Endometrial microvascular endothelial cells (primary cell): ENCODE data around the gene SLAMF7. TPM values are rescaled to one million over a fixed set of nuclear protein-coding genes. Genes with fewer than 3 reads are reported as not detected.

Experiments used
- in situ Hi-C: cut with HindIII; loops from 2 replicates; pipeline ENCODE4 v1.10.0; 2017; ENCODE audit warnings: low sequenced_read_pairs, low pct_unique_long_range_greater_than_20kb; ENCODE audit errors: inconsistent ontology term
- total RNA-seq: library from RNA; depleted of rRNA; stranded (reverse); fragments of >200 nt; gene quantifications from one replicate; pipeline ENCODE4 v1.2.3, GENCODE V29; 2015; ENCODE audit errors: inconsistent ontology term

SLAMF7 gene
- total RNA-seq, 1 donor from 2014 or later = not detected

DNA sequence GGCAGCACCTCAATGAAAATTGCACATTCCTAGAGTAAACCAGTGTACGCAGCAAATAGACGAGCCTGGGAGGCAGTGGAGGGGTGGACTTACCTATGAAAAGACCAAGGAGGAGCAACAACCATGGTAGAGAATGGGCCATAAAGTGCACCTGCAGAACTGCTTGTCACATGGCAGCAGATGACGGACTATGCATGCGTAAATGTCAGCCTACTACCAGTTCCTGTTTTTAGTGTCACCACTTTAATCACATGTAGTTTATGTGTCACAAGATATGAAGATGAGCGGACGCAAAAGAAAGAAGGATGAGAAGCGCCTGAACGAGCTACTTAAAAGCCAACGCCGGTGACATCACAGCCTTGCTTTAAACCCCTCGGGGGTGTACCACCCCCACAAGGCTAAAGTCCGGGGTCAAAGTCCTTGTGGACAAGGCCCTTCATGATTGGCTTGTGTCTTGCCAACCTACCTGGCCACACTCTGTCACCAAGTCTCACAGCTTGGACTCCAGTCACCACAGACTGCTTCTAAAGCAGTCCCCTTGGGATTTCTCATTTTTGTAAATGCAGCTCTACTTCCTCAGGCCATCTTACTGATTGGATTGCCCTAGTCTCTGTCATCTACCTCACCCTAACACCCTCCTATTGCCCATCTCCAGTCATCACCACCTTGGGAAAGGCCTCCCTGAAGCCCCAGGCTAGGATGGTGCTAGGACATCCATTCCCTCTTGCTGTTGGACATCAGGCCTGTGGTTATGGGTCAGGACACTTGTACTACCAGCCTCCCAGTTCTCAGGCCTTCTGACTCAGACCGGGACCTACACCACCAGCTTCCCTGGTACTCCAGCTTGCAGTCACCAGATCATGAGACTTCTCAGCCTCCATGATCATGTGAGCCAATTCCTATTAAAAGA is 50.9 kb downstream of the SLAMF7 start:
- in situ Hi-C loops = no loop called here

DNA sequence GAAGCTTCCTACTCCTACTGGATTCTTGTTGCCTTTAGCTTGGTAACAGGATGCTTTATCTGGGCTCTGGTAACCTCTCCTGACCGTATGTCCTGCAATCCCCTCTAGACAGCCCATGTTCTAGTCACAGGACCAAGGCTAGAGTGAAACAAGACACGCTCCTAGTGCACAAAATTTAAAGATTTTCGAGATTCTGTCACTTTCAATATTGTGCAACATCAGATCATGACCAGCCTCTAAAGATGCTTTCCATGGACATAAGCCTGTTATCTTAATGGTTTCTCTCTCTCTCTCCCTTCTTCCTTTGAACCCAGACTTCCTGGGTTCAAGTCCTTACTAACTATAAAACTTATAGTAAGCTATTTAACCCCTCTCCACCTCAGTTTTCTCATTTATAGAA is 55.3 kb downstream of the SLAMF7 start:
- in situ Hi-C loops = no loop called here

DNA sequence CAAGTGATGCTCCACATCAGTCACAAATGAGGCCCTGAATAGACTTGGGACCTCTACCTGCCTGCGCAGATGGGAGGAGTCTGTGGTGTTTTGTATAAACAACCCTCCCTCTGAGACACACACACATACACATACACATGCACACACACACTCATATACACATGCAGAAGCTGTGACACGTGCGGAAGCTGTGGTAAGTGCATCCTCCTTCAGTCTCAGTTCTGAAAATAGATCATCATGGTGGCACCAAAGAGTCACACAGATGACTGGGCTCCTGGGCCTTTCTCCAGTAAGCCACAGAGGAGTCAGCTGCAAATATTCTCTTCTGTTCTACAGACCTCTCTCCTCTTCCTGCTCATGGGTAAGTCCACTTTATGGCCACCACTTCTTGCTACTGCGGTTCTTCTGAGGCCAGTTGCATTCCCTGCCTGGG is 56.9 kb downstream of the SLAMF7 start, which contains the start of gene LY9:
Gene LY9, plus strand, starts transcription at position 224 of the 433 bp plus-strand sequence. Its CDS starts 14 bp downstream, at position 238.
- in situ Hi-C loops = no loop called here

DNA sequence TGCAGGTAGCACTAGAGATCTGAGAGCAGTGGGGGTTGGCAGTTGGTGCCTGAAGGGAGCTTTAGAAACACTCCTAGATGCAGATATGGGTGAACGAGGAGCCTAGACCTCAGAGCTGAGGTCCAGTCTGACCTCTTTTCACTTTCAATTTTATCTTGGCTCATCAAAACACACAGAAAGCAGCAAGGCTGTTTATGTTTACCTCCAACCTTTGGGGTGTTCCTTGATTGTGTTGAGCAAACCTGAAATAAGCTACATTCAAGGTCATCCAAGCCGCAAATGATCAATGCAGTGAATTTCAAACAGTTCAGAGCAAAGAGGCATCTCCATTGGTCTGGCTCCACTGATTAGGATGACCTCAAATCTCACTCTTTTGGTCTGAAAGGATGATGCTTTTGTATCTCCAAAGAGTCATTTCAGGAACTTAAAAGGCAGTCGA is 58.2 kb downstream of the SLAMF7 start:
- in situ Hi-C loops = no loop called here

DNA sequence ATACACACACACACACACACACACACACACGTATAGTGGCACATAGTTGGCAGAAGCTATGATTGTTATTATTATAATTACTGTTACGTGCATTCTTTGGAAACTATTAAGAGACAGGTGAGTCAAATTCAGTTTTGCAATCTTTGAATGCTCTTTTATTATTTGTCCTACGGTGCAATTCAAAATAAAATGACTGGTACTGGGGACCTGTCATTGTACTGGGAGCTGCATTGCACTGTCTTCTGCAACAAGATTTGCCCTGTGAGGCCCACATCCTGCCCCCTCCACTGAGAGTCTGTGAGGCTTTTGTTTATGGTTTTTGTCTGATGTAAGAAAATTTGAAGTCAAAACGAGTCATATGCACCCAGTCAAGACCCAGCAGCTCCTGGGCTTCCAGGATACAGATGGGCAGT is 58.8 kb downstream of the SLAMF7 start:
- in situ Hi-C loops = no loop called here

DNA sequence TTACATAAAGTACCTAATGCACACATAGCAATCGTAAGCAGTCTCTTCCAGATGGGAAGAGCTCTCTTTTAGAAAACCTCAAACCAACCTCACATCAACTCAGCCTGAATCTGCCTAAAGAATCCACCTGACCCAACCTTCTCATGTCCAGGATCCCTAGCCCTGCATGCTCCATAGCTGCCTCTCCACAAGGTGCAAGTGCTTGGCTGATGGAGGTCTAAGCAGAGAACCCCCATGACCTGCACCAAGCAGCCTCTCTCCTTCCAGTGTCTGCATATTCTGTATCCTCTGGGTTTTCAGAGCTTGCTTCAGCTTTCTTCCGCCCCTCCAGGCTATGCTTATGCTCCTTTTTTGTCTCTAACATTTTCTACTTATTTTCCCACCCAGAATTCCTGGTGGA is 59.4 kb downstream of the SLAMF7 start:
- in situ Hi-C loops = no loop called here

DNA sequence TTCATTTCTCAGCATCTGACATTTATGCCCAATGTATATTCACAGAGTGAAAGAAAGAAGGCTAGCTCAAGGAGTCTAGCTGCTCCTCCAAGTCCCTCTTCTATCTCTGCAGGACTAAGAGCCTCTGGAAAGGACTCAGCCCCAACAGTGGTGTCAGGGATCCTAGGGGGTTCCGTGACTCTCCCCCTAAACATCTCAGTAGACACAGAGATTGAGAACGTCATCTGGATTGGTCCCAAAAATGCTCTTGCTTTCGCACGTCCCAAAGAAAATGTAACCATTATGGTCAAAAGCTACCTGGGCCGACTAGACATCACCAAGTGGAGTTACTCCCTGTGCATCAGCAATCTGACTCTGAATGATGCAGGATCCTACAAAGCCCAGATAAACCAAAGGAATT is 60.6 kb downstream of the SLAMF7 start:
- in situ Hi-C loops = no loop called here

DNA sequence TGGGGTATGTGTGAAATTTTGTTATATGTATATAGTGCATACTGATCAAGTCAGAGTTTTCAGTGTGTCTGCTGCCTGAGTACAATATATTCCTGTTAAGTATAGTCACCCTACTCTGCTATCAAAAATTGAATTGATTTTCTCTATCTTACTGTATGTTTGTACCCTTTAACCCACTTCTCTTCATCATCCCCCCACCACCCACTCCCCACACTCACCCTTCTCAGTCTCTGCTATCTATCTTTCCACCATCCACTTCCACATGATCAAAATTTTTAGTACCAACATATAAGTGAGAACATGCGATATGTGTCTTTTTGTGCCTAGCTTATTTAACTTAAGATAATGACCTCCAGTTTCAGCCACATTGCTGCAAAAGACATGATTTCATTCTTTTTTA is 61.1 kb downstream of the SLAMF7 start:
- in situ Hi-C loops = no loop called here

DNA sequence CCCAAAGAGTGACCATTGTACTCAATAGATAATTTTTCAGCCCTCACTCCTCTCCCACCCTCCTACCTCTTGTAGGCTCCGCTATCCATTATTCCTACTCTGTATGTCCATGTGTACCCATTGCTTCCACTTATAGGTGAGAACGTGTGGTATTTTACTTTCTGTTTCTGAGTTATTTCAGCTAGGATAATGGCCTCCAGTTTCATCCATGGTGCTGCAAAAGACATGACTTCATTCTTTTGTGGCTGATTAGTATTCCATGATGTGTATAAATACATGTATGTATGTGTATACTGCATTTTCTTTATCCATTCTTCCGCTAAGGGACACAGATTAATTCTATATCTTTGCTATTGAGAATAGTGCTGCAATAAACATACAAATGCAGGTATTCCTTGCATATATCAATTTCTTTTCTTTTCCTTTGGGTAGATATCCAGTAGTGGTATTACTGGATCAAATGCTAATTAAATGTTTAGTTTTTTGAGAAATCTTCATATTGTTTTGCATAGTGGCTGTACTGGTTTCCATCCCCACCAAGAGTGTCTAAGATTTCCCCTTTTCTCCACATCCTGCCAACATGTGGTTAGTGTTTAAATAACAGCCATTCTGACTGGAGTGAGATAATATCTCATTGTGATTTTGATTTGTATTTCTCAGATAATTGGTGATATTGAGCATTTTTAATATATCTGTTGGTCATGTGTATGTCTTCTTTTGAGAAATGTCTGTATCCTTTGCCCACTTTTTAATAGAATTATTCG is 61.8 kb downstream of the SLAMF7 start:
- in situ Hi-C loops = no loop called here

DNA sequence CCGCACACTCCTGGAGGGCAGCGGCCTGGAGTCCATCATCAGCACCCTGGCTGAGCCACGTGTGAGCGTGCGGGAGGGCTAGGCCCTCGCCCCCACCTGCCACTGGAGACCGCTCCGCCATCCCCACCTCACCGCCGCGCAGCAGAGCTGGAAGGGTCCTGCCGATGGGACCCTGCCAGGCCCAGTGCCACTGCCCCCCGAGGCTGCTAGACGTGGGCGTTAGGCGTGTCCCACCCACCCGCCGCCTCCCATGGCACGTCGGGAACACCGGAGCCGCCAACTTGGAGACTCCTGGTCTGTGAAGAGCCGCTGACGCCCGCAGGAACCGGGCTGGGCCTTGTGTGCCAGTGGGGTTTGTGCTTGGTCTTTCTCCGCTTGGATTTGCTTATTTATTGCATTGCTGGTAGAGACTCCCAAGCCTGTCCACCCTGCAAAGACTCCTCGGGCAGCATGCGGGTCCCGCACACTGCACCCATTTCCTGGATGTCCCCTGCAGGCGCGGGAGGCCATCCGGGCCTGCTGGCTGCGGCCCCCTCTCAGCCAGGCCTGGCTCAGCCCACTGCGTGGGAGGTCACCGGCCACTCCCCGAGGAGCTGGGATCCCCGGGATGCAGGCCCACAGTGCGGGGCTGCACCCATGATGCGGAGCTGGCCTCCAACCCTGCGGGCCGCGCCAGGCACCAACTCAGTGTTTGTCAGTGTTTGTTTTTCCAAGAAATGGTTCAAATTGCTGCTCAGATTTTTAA is 63.0 kb downstream of the SLAMF7 start:
- in situ Hi-C loops = no loop called here

Other genes starting within 250 kb of the SLAMF7 start
- gene SLAMF6, start 216.0 kb upstream of the SLAMF7 start, total RNA-seq = not detected
- not detected for gene CD84, start 159.8 kb upstream of the SLAMF7 start, total RNA-seq
- not detected for gene SLAMF1, start 92.2 kb upstream of the SLAMF7 start, total RNA-seq
- gene CD48, start 27.4 kb upstream of the SLAMF7 start, total RNA-seq = not detected
- gene LY9, start 56.9 kb downstream of the SLAMF7 start, total RNA-seq = not detected
- gene CD244, start 123.6 kb downstream of the SLAMF7 start, total RNA-seq = not detected
- gene ITLN1, start 145.9 kb downstream of the SLAMF7 start, total RNA-seq = not detected
- not detected for gene ITLN2, start 215.6 kb downstream of the SLAMF7 start, total RNA-seq